Uterus (tissue), 4 donors: ENCODE results near the gene DNAJC28. TPM values are rescaled to one million over a fixed set of nuclear protein-coding genes. Genes with fewer than 3 reads are reported as not detected.

Source experiments
- DNase-seq, 2 donors: peaks; one replicate each; pipeline ENCODE4 v3.0.0-alpha.2; 2019 to 2020
- H3K27ac ChIP-seq, 2 donors: fragments of 200-600 bp; sonication (generic); 1 replicate in 1 of 2; 2 replicates in 1 of 2; pipeline ENCODE4 v1.5.1; 2016 to 2018
- H3K27me3 ChIP-seq, 2 donors: fragments of 200-600 bp; sonication (generic); one replicate each; pipeline ENCODE4 v1.5.1; 2018 to 2019; ENCODE audit warnings: control low read depth in 1 of 2
- H3K36me3 ChIP-seq, 2 donors: fragments of 200-600 bp; sonication (generic); one replicate each; pipeline ENCODE4 v1.5.1; 2019; ENCODE audit warnings: control low read depth in 1 of 2
- H3K4me1 ChIP-seq, 2 donors: fragments of 200-600 bp; sonication (generic); one replicate each; pipeline ENCODE4 v1.5.1; 2018 to 2019; ENCODE audit warnings: control low read depth in 1 of 2
- H3K4me3 ChIP-seq, 2 donors: fragments of 200-600 bp; sonication (generic); 1 replicate in 1 of 2; 2 replicates in 1 of 2; pipeline ENCODE4 v1.5.1; 2018 to 2019; ENCODE audit warnings: mild to moderate bottlenecking in 1 of 2
- H3K9me3 ChIP-seq, 2 donors: fragments of 200-600 bp; sonication (generic); one replicate each; pipeline ENCODE4 v1.5.1; 2019; ENCODE audit warnings: control low read depth in 1 of 2
- CTCF ChIP-seq, 4 experiments: fragments of 200-600 bp in 2 of 4; fragments of 450-650 bp in 2 of 4; sonication (generic) in 2 of 4; IDR thresholded peaks; one replicate each; pipeline ENCODE4 v1.5.1; 2016 to 2019; ENCODE audit warnings: antibody characterized with exemption in 4 of 4, mild to moderate bottlenecking in 2 of 4, moderate library complexity in 1 of 4
- POLR2A ChIP-seq, 2 donors: fragments of 450-650 bp; IDR thresholded peaks; one replicate each; pipeline ENCODE4 v1.6.1; 2016; ENCODE audit warnings: antibody characterized with exemption in 2 of 2, mild to moderate bottlenecking in 1 of 2, moderate library complexity in 1 of 2
- intact Hi-C: fragments of 100-400 bp; cut with DNase I; formaldehyde crosslinking; loops from one replicate; pipeline ENCODE4 v1.15.1; 2023; ENCODE audit warnings: low total_unique reads
- total RNA-seq, 4 donors: library from RNA; depleted of rRNA in 3 of 4; stranded (reverse); fragments of >200 nt in 3 of 4; gene quantifications; one replicate each; pipeline versions ENCODE4 v1.1.0 to v1.2.4, GENCODE V29; 2014 to 2023
- donor health status: DM: yes; HTN: yes; CAD: no.

Gene DNAJC28
- total RNA-seq, 4 donors from 2014 or later, result 1.4 to 2.1 TPM; not detected in 2

DNA sequence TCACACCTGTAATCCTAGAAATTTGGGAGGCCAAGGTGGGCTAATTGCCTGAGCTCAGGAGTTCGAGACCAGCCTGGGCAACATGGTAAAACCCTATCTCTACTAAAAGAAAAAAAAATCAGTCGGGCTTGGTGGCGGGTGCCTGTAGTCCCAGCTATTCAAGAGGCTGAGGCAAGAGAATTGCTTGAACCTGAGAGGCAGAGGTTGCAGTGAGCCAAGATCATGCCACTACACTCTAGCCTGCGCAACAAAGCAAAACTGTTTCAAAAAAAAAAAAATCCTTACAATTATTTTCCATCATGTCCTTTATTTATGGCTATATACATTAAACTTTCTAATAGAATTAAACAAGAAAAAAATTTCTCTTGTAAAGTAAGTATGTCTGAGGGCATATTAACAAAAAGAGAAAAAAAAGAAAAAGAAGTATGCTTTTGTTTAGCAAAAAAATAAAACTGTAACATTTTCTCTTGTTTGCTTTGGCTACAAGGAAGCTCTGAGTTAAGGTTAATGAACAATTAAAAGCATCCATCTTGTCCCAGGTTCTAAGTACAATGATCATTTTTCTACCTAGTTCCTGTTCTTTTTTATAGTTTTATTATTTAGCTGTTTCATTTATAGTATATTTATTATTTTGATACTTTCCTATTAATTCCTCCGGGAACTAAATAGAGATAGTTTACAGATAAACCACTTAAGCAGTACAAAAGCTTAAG lies 29.8 kb downstream of the DNAJC28 start:
- intact Hi-C loops, result no loop called here
- Histone ChIP-seq H3K4me3 (no peak overlapping the region), H3K36me3 (no peaks in the 10 kb centered on the region), H3K27ac (no peak overlapping the region), H3K9me3 (no peaks in the 10 kb centered on the region), H3K4me1 (no peaks in the 10 kb centered on the region), H3K27me3 (no peaks in the 10 kb centered on the region)
- TF ChIP-seq POLR2A (IDR thresholded peaks at IDR 0.05) (no peak), CTCF (IDR thresholded peaks at IDR 0.05) (no peak)
- no peak for DNase-seq

- no peaks in the 10 kb centered on the region for H3K27me3 ChIP-seq
- DNase-seq, result no peak
- no peaks in the 10 kb centered on the region for H3K36me3 ChIP-seq
- H3K9me3 ChIP-seq, result no peaks in the 10 kb centered on the region
- intact Hi-C loops, result no loop called here
- H3K27ac ChIP-seq, result no peak overlapping the region
- H3K4me3 ChIP-seq, result no peak overlapping the region
- no peak for TF ChIP-seq CTCF (IDR thresholded peaks at IDR 0.05)
- no peak for TF ChIP-seq POLR2A (IDR thresholded peaks at IDR 0.05)
- H3K4me1 ChIP-seq, result no peaks in the 10 kb centered on the region
These were observed 32.7 kb downstream of the DNAJC28 start for GRCh38 chr21:33458861-33459260.

DNA sequence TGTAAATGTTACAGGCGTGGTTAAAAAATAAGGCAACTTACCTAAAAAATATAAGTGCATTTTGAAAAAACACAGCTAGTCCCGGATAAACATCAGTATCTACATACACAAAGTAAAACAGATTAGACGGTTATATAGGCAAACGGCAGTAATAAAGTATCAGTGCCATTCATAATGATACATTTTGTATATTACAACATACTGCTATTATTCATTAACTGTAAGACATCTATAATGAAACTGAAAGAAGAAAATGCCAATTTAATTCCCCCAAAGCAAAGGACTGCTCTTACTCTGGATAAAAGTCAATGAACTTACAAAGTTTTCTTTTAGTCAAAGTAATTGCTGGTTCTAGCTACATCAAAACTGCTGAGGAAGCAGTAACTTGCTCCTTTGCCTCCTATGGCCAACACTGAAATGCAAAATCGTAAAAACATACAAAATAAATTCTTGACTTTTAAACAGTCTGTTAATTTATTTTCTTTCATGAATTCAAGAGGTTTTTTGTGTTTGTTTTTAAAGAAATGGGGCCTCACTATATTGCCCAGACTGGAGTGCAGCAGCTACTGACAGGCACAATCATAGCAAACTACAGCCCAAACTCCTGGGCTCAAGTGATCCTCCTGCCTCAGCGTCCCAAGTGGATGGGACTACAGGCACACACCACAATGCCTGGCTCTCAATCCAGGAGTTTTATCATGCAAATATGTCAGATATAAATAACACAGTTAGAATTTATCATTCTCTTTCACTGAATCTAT lies 35.6 kb downstream of the DNAJC28 start:
- Histone ChIP-seq H3K4me1 (no peaks in the 10 kb centered on the region), H3K36me3 (no peaks in the 10 kb centered on the region), H3K27ac (no peak overlapping the region)

GRCh38 chr21:33452362-33452761 lies 39.2 kb downstream of the DNAJC28 start:
- Histone ChIP-seq H3K27me3 (no peaks in the 10 kb centered on the region), H3K4me1 (no peaks in the 10 kb centered on the region), H3K9me3 (no peaks in the 10 kb centered on the region), H3K4me3 (no peak overlapping the region), H3K36me3 (no peaks in the 10 kb centered on the region), H3K27ac (no peak overlapping the region)
- TF ChIP-seq POLR2A (IDR thresholded peaks at IDR 0.05) (no peak), CTCF (IDR thresholded peaks at IDR 0.05) (no peak)
- intact Hi-C loops, result no loop called here
- DNase-seq, result no peak

More for the DNA sequence above, 35.6 kb downstream of the DNAJC28 start:
- no peak for DNase-seq
- no peak for TF ChIP-seq POLR2A (IDR thresholded peaks at IDR 0.05)
- no peak for TF ChIP-seq CTCF (IDR thresholded peaks at IDR 0.05)
- intact Hi-C loops, result no loop called here
- no peak overlapping the region for H3K4me3 ChIP-seq
- no peaks in the 10 kb centered on the region for H3K9me3 ChIP-seq
- no peaks in the 10 kb centered on the region for H3K27me3 ChIP-seq

DNA sequence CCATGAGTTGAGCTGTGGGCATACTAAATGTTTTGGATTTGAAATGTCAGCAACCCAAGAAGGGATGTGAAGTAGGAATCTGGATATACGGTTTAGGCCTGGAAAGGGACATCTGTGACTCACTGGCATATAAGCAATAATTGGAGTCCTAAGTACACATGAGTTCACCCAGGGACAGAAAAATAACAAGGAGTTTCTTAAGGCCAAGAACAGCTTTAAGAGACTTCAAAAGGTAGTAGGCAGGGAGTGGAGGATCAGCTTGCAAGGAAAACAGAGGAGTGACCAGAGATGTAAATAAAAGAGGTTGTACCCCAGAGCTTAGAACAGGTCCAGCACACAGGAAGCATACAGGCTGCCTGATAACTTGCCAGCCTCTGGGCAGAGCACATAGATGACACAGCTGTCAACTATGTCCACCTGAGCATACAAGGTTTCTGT lies 39.9 kb downstream of the DNAJC28 start:
- intact Hi-C loops, result no loop called here
- no peaks in the 10 kb centered on the region for H3K27me3 ChIP-seq
- no peak overlapping the region for H3K4me3 ChIP-seq
- H3K9me3 ChIP-seq, result no peaks in the 10 kb centered on the region
- no peak for TF ChIP-seq POLR2A (IDR thresholded peaks at IDR 0.05)
- TF ChIP-seq CTCF (IDR thresholded peaks at IDR 0.05), result no peak
- no peak for DNase-seq
- no peak overlapping the region for H3K27ac ChIP-seq
- no peaks in the 10 kb centered on the region for H3K4me1 ChIP-seq
- H3K36me3 ChIP-seq, result no peaks in the 10 kb centered on the region
